ENCODE results near the gene LTBP4.

Gene LTBP4

DNA sequence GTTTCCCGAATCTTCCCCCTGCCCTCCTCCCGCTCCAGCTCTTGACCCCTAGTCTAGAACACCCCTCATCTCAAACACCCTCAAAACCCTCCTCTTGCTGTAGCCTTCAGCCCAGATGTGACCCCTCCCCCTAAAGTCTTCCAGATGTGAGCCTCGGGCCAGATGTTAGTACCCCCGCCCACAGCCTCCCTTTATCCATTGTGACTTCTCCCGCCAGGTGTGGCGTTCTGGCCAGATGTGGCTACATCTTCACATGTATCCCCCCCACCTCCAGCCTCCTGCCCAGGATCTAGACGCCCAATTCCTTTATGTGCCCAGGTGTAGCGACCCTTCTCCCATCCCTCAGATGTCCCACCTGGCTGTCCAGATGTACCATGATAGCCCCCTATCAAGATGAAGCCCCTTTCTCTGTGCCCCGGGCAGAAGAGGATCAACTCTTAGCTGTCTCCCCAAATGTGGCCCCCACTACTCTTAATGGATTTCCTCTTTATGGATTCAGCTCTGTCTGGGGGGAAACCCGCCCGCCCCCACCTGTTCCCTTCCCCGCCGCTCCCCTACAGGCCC lies 517 bp upstream of the LTBP4 start (continued):
- TF ChIP-seq, protein P1, sequence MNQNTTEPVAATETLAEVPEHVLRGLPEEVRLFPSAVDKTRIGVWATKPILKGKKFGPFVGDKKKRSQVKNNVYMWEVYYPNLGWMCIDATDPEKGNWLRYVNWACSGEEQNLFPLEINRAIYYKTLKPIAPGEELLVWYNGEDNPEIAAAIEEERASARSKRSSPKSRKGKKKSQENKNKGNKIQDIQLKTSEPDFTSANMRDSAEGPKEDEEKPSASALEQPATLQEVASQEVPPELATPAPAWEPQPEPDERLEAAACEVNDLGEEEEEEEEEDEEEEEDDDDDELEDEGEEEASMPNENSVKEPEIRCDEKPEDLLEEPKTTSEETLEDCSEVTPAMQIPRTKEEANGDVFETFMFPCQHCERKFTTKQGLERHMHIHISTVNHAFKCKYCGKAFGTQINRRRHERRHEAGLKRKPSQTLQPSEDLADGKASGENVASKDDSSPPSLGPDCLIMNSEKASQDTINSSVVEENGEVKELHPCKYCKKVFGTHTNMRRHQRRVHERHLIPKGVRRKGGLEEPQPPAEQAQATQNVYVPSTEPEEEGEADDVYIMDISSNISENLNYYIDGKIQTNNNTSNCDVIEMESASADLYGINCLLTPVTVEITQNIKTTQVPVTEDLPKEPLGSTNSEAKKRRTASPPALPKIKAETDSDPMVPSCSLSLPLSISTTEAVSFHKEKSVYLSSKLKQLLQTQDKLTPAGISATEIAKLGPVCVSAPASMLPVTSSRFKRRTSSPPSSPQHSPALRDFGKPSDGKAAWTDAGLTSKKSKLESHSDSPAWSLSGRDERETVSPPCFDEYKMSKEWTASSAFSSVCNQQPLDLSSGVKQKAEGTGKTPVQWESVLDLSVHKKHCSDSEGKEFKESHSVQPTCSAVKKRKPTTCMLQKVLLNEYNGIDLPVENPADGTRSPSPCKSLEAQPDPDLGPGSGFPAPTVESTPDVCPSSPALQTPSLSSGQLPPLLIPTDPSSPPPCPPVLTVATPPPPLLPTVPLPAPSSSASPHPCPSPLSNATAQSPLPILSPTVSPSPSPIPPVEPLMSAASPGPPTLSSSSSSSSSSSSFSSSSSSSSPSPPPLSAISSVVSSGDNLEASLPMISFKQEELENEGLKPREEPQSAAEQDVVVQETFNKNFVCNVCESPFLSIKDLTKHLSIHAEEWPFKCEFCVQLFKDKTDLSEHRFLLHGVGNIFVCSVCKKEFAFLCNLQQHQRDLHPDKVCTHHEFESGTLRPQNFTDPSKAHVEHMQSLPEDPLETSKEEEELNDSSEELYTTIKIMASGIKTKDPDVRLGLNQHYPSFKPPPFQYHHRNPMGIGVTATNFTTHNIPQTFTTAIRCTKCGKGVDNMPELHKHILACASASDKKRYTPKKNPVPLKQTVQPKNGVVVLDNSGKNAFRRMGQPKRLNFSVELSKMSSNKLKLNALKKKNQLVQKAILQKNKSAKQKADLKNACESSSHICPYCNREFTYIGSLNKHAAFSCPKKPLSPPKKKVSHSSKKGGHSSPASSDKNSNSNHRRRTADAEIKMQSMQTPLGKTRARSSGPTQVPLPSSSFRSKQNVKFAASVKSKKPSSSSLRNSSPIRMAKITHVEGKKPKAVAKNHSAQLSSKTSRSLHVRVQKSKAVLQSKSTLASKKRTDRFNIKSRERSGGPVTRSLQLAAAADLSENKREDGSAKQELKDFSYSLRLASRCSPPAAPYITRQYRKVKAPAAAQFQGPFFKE (tag by site-specific recombination; IDR thresholded peaks at IDR 0.05; ENCODE audit: borderline replicate concordance) = no peak
- TF ChIP-seq, protein P2, sequence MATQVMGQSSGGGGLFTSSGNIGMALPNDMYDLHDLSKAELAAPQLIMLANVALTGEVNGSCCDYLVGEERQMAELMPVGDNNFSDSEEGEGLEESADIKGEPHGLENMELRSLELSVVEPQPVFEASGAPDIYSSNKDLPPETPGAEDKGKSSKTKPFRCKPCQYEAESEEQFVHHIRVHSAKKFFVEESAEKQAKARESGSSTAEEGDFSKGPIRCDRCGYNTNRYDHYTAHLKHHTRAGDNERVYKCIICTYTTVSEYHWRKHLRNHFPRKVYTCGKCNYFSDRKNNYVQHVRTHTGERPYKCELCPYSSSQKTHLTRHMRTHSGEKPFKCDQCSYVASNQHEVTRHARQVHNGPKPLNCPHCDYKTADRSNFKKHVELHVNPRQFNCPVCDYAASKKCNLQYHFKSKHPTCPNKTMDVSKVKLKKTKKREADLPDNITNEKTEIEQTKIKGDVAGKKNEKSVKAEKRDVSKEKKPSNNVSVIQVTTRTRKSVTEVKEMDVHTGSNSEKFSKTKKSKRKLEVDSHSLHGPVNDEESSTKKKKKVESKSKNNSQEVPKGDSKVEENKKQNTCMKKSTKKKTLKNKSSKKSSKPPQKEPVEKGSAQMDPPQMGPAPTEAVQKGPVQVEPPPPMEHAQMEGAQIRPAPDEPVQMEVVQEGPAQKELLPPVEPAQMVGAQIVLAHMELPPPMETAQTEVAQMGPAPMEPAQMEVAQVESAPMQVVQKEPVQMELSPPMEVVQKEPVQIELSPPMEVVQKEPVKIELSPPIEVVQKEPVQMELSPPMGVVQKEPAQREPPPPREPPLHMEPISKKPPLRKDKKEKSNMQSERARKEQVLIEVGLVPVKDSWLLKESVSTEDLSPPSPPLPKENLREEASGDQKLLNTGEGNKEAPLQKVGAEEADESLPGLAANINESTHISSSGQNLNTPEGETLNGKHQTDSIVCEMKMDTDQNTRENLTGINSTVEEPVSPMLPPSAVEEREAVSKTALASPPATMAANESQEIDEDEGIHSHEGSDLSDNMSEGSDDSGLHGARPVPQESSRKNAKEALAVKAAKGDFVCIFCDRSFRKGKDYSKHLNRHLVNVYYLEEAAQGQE (tag by site-specific recombination; IDR thresholded peaks at IDR 0.05) = no peak
- peak; percentile 38; the same call in 1 of the 2 replicates for TF ChIP-seq BCL11B (tag by site-specific recombination; IDR thresholded peaks at IDR 0.05; ENCODE audit: low read depth)
- TF ChIP-seq ZNF791 (tag by site-specific recombination; IDR thresholded peaks at IDR 0.05) = no peak
- TF ChIP-seq, protein P3, sequence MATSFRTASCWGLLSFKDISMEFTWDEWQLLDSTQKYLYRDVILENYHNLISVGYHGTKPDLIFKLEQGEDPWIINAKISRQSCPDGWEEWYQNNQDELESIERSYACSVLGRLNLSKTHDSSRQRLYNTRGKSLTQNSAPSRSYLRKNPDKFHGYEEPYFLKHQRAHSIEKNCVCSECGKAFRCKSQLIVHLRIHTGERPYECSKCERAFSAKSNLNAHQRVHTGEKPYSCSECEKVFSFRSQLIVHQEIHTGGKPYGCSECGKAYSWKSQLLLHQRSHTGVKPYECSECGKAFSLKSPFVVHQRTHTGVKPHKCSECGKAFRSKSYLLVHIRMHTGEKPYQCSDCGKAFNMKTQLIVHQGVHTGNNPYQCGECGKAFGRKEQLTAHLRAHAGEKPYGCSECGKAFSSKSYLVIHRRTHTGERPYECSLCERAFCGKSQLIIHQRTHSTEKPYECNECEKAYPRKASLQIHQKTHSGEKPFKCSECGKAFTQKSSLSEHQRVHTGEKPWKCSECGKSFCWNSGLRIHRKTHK (tag by site-specific recombination; IDR thresholded peaks at IDR 0.05) = no peak
- TF ChIP-seq, protein P4, sequence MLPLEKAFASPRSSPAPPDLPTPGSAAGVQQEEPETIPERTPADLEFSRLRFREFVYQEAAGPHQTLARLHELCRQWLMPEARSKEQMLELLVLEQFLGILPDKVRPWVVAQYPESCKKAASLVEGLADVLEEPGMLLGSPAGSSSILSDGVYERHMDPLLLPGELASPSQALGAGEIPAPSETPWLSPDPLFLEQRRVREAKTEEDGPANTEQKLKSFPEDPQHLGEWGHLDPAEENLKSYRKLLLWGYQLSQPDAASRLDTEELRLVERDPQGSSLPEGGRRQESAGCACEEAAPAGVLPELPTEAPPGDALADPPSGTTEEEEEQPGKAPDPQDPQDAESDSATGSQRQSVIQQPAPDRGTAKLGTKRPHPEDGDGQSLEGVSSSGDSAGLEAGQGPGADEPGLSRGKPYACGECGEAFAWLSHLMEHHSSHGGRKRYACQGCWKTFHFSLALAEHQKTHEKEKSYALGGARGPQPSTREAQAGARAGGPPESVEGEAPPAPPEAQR (tag by site-specific recombination; IDR thresholded peaks at IDR 0.05) = no peak
- no peak for TF ChIP-seq ZNF777 (tag by site-specific recombination; IDR thresholded peaks at IDR 0.05; ENCODE audit: borderline replicate concordance)
- TF ChIP-seq, protein P5, sequence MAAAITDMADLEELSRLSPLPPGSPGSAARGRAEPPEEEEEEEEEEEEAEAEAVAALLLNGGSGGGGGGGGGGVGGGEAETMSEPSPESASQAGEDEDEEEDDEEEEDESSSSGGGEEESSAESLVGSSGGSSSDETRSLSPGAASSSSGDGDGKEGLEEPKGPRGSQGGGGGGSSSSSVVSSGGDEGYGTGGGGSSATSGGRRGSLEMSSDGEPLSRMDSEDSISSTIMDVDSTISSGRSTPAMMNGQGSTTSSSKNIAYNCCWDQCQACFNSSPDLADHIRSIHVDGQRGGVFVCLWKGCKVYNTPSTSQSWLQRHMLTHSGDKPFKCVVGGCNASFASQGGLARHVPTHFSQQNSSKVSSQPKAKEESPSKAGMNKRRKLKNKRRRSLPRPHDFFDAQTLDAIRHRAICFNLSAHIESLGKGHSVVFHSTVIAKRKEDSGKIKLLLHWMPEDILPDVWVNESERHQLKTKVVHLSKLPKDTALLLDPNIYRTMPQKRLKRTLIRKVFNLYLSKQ (tag by site-specific recombination; IDR thresholded peaks at IDR 0.05; ENCODE audit: borderline replicate concordance) = no peak
- TF ChIP-seq ZNF521 (tag by site-specific recombination; IDR thresholded peaks at IDR 0.05) = no peak
- TF ChIP-seq ZNF610 (tag by site-specific recombination; IDR thresholded peaks at IDR 0.05; ENCODE audit: borderline replicate concordance) = no peak
- no peak for TF ChIP-seq ZNF624 (tag by site-specific recombination; IDR thresholded peaks at IDR 0.05)
- no peak for TF ChIP-seq FEZF1 (tag by site-specific recombination; IDR thresholded peaks at IDR 0.05)
- no peak for TF ChIP-seq ZNF549 (tag by site-specific recombination; IDR thresholded peaks at IDR 0.05)
- TF ChIP-seq ZBTB8A (tag by site-specific recombination; IDR thresholded peaks at IDR 0.05) = peak; percentile 57
- TF ChIP-seq ZNF555 (tag by site-specific recombination; conservative IDR thresholded peaks at IDR 0.05) = no peak
- TF ChIP-seq ZNF664 (tag by site-specific recombination; IDR thresholded peaks at IDR 0.05) = no peak
- TF ChIP-seq ZNF510 (tag by site-specific recombination; IDR thresholded peaks at IDR 0.05; ENCODE audit: insufficient replicate concordance) = no peak
- no peak for TF ChIP-seq ZNF404 (tag by site-specific recombination; IDR thresholded peaks at IDR 0.05)
- peak; percentile 72; the same call in 1 of the 2 replicates for TF ChIP-seq ZNF785 (tag by site-specific recombination; IDR thresholded peaks at IDR 0.05)
- TF ChIP-seq, protein P6, sequence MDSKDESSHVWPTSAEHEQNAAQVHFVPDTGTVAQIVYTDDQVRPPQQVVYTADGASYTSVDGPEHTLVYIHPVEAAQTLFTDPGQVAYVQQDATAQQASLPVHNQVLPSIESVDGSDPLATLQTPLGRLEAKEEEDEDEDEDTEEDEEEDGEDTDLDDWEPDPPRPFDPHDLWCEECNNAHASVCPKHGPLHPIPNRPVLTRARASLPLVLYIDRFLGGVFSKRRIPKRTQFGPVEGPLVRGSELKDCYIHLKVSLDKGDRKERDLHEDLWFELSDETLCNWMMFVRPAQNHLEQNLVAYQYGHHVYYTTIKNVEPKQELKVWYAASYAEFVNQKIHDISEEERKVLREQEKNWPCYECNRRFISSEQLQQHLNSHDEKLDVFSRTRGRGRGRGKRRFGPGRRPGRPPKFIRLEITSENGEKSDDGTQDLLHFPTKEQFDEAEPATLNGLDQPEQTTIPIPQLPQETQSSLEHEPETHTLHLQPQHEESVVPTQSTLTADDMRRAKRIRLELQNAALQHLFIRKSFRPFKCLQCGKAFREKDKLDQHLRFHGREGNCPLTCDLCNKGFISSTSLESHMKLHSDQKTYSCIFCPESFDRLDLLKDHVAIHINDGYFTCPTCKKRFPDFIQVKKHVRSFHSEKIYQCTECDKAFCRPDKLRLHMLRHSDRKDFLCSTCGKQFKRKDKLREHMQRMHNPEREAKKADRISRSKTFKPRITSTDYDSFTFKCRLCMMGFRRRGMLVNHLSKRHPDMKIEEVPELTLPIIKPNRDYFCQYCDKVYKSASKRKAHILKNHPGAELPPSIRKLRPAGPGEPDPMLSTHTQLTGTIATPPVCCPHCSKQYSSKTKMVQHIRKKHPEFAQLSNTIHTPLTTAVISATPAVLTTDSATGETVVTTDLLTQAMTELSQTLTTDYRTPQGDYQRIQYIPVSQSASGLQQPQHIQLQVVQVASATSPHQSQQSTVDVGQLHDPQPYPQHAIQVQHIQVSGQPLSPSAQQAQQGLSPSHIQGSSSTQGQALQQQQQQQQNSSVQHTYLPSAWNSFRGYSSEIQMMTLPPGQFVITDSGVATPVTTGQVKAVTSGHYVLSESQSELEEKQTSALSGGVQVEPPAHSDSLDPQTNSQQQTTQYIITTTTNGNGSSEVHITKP (tag by site-specific recombination; IDR thresholded peaks at IDR 0.05) = no peak; the same call in 1 of the 2 replicates
- TF ChIP-seq WT1 (tag by site-specific recombination; IDR thresholded peaks at IDR 0.05) = no peak
- TF ChIP-seq ZNF335 (tag by site-specific recombination; conservative IDR thresholded peaks at IDR 0.05) = no peak
